CD4-positive, alpha-beta T cell (primary cell): ENCODE measurements around the gene UNKL. TPM values are rescaled to one million over a fixed set of nuclear protein-coding genes. Genes with fewer than 3 reads are reported as not detected.

Source experiments
- ATAC-seq: fragments of 200-7000 bp; cut with Tn5 transposase; one replicate; pipeline ENCODE4 v1.10.0; 2022; ENCODE audit warnings: mild to moderate bottlenecking; ENCODE audit not compliant: poor library complexity
- CTCF ChIA-PET: fragments of 350-600 bp; sonication (Branson Sonifier 250); formaldehyde crosslinking; loops from one replicate; lab custom pipeline; 2021; ENCODE audit warnings: antibody characterized with exemption, inconsistent platforms; lab: Charles Lee
- POLR2A ChIA-PET: fragments of 350-600 bp; sonication (Branson Sonifier 250); formaldehyde crosslinking; loops from one replicate; lab custom pipeline; 2021; ENCODE audit warnings: antibody characterized with exemption, inconsistent platforms; lab: Charles Lee
- DNase-seq, 14 experiments: peaks; one replicate each; pipeline ENCODE4 v3.0.0-alpha.2; 2013 to 2020; ENCODE audit warnings: mixed read lengths in 2 of 14
- H3K27ac ChIP-seq, 2 donors: one replicate each; pipeline versions ENCODE4 v1.5.1 to v1.7.0; 2013; ENCODE audit warnings: low read length in 2 of 2, low read depth in 1 of 2, mild to moderate bottlenecking in 1 of 2
- H3K27me3 ChIP-seq, 2 experiments: 1 replicate in 1 of 2; 2 replicates in 1 of 2; pipeline versions ENCODE4 v1.6.1 to v1.7.0; 2013; ENCODE audit warnings: low read length in 2 of 2, control low read depth in 1 of 2, mild to moderate bottlenecking in 1 of 2, moderate library complexity in 1 of 2; ENCODE audit not compliant: insufficient read depth in 2 of 2, control insufficient read depth in 1 of 2
- H3K36me3 ChIP-seq: one replicate; pipeline ENCODE4 v1.6.1; 2013; ENCODE audit warnings: low read length, control low read depth; ENCODE audit not compliant: insufficient read depth
- H3K4me1 ChIP-seq: one replicate; pipeline ENCODE4 v1.6.1; 2013; ENCODE audit warnings: low read length, control low read depth; ENCODE audit not compliant: insufficient read depth
- H3K4me3 ChIP-seq: one replicate; pipeline ENCODE4 v1.5.1; 2013; ENCODE audit warnings: mild to moderate bottlenecking, low read length, moderate library complexity
- H3K9me3 ChIP-seq, 2 experiments: 1 replicate in 1 of 2; 2 replicates in 1 of 2; pipeline versions ENCODE4 v1.6.1 to v1.7.0; 2013; ENCODE audit warnings: low read length in 2 of 2, mild to moderate bottlenecking in 2 of 2, control low read depth in 1 of 2, moderate library complexity in 1 of 2; ENCODE audit not compliant: control insufficient read depth in 1 of 2, insufficient read depth in 1 of 2
- H3K27ac Mint-ChIP-seq: one replicate; pipeline ENCODE4 v1.8.0; 2020; ENCODE audit warnings: mixed read lengths
- H3K27me3 Mint-ChIP-seq: one replicate; pipeline ENCODE4 v1.8.0; 2021; ENCODE audit warnings: mixed read lengths
- H3K36me3 Mint-ChIP-seq: one replicate; pipeline ENCODE4 v1.8.0; 2021; ENCODE audit warnings: low read depth, mixed read lengths
- H3K4me1 Mint-ChIP-seq: one replicate; pipeline ENCODE4 v1.8.0; 2021; ENCODE audit warnings: low read depth, mixed read lengths
- H3K4me3 Mint-ChIP-seq: one replicate; pipeline ENCODE4 v1.8.0; 2020; ENCODE audit warnings: mild to moderate bottlenecking, mixed read lengths
- H3K9me3 Mint-ChIP-seq: one replicate; pipeline ENCODE4 v1.8.0; 2020; ENCODE audit warnings: mixed read lengths
- intact Hi-C, 2 experiments: fragments of 100-400 bp; cut with DNase I in 1 of 2; cut with micrococcal nuclease in 1 of 2; formaldehyde crosslinking; loops; one replicate each; pipeline versions ENCODE4 v1.15.1 to v1.9.0; 2023 to 2025; cut with DNase I, micrococcal nuclease
- total RNA-seq, 174 experiments: library from RNA in 2 of 174; stranded (reverse) in 2 of 174; gene quantifications; one replicate each; pipeline ENCODE4 v1.2.3 and lab custom pipeline; 2021 to 2026
- TF ChIP-seq, protein P1 (sequence below): fragments of 200-600 bp; IDR thresholded peaks from one replicate; pipeline ENCODE4 v1.8.0; 2022; ENCODE audit warnings: antibody characterized with exemption, mild to moderate bottlenecking

Gene UNKL
- total RNA-seq, 2 experiments from 2014 or later = 52.6 to 53.2 TPM

GRCh38 chr16:1395444-1396031 lies 19.0 kb downstream of the UNKL start:
- Histone ChIP-seq H3K36me3 (peaks cover 57% of the 10 kb centered on the region), H3K27ac (no peak overlapping the region), H3K4me1 (no peaks in the 10 kb centered on the region), H3K4me3 (no peak overlapping the region), H3K9me3 (no peaks in the 10 kb centered on the region), H3K27me3 (no peaks in the 10 kb centered on the region)
- H3K36me3 Mint-ChIP-seq = peaks cover 48% of the 10 kb centered on the region
- no peak for DNase-seq
- ChIA-PET POLR2A (no interaction called here), CTCF (no interaction called here)
- H3K9me3 Mint-ChIP-seq = no peaks in the 10 kb centered on the region
- TF ChIP-seq, protein P1, sequence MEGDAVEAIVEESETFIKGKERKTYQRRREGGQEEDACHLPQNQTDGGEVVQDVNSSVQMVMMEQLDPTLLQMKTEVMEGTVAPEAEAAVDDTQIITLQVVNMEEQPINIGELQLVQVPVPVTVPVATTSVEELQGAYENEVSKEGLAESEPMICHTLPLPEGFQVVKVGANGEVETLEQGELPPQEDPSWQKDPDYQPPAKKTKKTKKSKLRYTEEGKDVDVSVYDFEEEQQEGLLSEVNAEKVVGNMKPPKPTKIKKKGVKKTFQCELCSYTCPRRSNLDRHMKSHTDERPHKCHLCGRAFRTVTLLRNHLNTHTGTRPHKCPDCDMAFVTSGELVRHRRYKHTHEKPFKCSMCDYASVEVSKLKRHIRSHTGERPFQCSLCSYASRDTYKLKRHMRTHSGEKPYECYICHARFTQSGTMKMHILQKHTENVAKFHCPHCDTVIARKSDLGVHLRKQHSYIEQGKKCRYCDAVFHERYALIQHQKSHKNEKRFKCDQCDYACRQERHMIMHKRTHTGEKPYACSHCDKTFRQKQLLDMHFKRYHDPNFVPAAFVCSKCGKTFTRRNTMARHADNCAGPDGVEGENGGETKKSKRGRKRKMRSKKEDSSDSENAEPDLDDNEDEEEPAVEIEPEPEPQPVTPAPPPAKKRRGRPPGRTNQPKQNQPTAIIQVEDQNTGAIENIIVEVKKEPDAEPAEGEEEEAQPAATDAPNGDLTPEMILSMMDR = no peak
- no peak overlapping the region for H3K27ac Mint-ChIP-seq
- no peaks in the 10 kb centered on the region for H3K4me1 Mint-ChIP-seq
- ATAC-seq = no peak
- no peak overlapping the region for H3K4me3 Mint-ChIP-seq
- intact Hi-C loops = no loop called here
- H3K27me3 Mint-ChIP-seq = no peaks in the 10 kb centered on the region

- CTCF ChIA-PET = no interaction called here
- no peak for ATAC-seq
- Histone ChIP-seq H3K36me3 (peaks cover 60% of the 10 kb centered on the region), H3K9me3 (no peaks in the 10 kb centered on the region), H3K4me3 (no peak overlapping the region), H3K27me3 (no peaks in the 10 kb centered on the region), H3K27ac (no peak overlapping the region), H3K4me1 (peaks cover 3% of the 10 kb centered on the region)
- Mint-ChIP-seq H3K4me3 (no peak overlapping the region), H3K36me3 (peaks cover 46% of the 10 kb centered on the region), H3K9me3 (no peaks in the 10 kb centered on the region), H3K27me3 (no peaks in the 10 kb centered on the region), H3K4me1 (no peaks in the 10 kb centered on the region), H3K27ac (no peak overlapping the region)
- intact Hi-C loops = no loop called here
- TF ChIP-seq, protein P1 = no peak
- DNase-seq = no peak
- POLR2A ChIA-PET = no interaction called here
Observed at GRCh38 chr16:1394367-1394951, 20.0 kb downstream of the UNKL start.

- Histone ChIP-seq H3K27ac (no peak overlapping the region), H3K27me3 (no peaks in the 10 kb centered on the region), H3K36me3 (peaks cover 53% of the 10 kb centered on the region), H3K4me1 (peaks cover 3% of the 10 kb centered on the region), H3K4me3 (no peak overlapping the region), H3K9me3 (no peaks in the 10 kb centered on the region)
- ChIA-PET CTCF (no interaction called here), POLR2A (no interaction called here)
- Mint-ChIP-seq H3K4me1 (no peaks in the 10 kb centered on the region), H3K4me3 (no peak overlapping the region), H3K27me3 (no peaks in the 10 kb centered on the region), H3K36me3 (peaks cover 41% of the 10 kb centered on the region), H3K27ac (no peak overlapping the region), H3K9me3 (no peaks in the 10 kb centered on the region)
- no peak for DNase-seq
- intact Hi-C loops = no loop called here
- TF ChIP-seq, protein P1 = no peak
- ATAC-seq = no peak
Observed at GRCh38 chr16:1393613-1394176, 20.8 kb downstream of the UNKL start.
